Ureter (tissue), 1 donor: ENCODE data around the gene STARD3. TPM values are rescaled to one million over a fixed set of nuclear protein-coding genes. Genes with fewer than 3 reads are reported as not detected.

Experiments
- DNase-seq: peaks from one replicate; pipeline ENCODE4 v3.0.0-alpha.2; 2020; ENCODE audit warnings: low spot score
- total RNA-seq: library from RNA; stranded (reverse); gene quantifications from one replicate; pipeline ENCODE4 v1.2.4, GENCODE V29; 2023
- donor health status: DM: yes; HTN: yes; CAD: no.

STARD3 gene
- total RNA-seq, 1 donor from 2014 or later = 64.4 TPM

GRCh38 chr17:39638317-39638716, 1.4 kb downstream of the STARD3 start:
- DNase-seq = no peak

- DNase-seq = no peak
Measured at GRCh38 chr17:39639043-39639442, 2.1 kb downstream of the STARD3 start.

GRCh38 chr17:39639566-39640458, 2.9 kb downstream of the STARD3 start:
- no peak for DNase-seq

- no peak for DNase-seq
Measured at GRCh38 chr17:39640591-39641031, 3.7 kb downstream of the STARD3 start.

- DNase-seq = no peak
Measured at GRCh38 chr17:39641097-39641496, 4.2 kb downstream of the STARD3 start.

- no peak for DNase-seq
Measured at GRCh38 chr17:39641883-39642282, 4.9 kb downstream of the STARD3 start.

GRCh38 chr17:39642291-39643074, 5.5 kb downstream of the STARD3 start:
- DNase-seq = no peak

- DNase-seq = no peak
Measured at GRCh38 chr17:39643271-39643670, 6.3 kb downstream of the STARD3 start.

- DNase-seq = no peak
Measured at GRCh38 chr17:39647256-39647655, 10.3 kb downstream of the STARD3 start.

- DNase-seq = no peak
Measured at GRCh38 chr17:39648616-39649366, 11.8 kb downstream of the STARD3 start.

GRCh38 chr17:39650121-39650579, 13.2 kb downstream of the STARD3 start:
- no peak for DNase-seq

GRCh38 chr17:39651923-39652586, 15.1 kb downstream of the STARD3 start:
- no peak for DNase-seq

- DNase-seq = no peak
Measured at GRCh38 chr17:39652587-39653315, 15.8 kb downstream of the STARD3 start.

GRCh38 chr17:39653316-39653661, 16.3 kb downstream of the STARD3 start:
- no peak for DNase-seq

- DNase-seq = no peak
Measured at GRCh38 chr17:39653662-39654331, 16.9 kb downstream of the STARD3 start.

GRCh38 chr17:39655105-39655504, 18.2 kb downstream of the STARD3 start:
- no peak for DNase-seq

- no peak for DNase-seq
Measured at GRCh38 chr17:39658346-39658745, 21.4 kb downstream of the STARD3 start.

GRCh38 chr17:39658760-39659159, 21.8 kb downstream of the STARD3 start:
- DNase-seq = no peak

GRCh38 chr17:39659279-39660010, 22.5 kb downstream of the STARD3 start:
- no peak for DNase-seq

- no peak for DNase-seq
Measured at GRCh38 chr17:39660011-39660360, 23.0 kb downstream of the STARD3 start.
